ENCODE data around the gene GALNT9. TPM values are rescaled to one million over a fixed set of nuclear protein-coding genes. Genes with fewer than 3 reads are reported as not detected.
A peak's percentile ranks its signal among the peaks of the same experiment; 100 is the strongest.

Gene GALNT9
- total RNA-seq, 2 experiments from 2014 or later: not detected

DNA sequence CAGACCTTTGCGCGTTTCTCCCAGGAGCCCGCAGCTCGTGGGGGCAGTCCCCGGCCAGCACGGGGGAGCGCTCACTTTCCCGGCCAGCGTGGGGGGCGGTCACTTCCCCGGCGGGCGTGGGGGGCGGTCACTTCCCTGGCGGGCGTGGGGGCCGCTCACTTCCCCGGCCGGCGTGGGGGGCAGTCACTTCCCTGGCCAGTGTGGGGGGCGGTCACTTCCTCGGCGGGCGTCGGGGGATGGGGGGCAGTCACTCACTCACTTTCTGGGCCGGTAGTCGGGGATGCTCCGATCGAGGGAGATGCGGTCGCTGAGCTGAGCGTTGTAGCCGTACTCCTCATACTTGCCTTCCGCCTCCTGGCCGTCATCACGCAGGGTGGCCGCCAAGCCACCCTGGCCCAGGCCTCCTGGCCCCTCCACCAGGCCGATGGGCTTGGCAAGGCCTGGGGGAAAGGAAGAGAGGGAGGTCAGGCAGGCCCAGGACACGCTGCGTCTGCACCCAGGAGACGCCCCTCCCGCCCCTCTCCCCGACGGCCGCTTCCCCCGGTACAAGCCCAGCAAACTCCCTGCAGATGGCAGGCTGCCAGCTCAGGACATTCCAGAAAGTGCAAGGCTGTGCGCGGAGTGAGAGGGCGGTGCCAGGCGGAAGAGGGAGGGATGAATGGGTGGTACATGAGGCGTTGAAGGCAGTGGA is 43.3 kb downstream of the GALNT9 start:
- no peak for ATAC-seq (ENCODE audit: poor library complexity)
- Histone ChIP-seq H3K36me3 (ENCODE audit: insufficient read depth, low read length) (no peaks in the 10 kb centered on the region), H3K4me1 (ENCODE audit: insufficient read depth, low read length) (peaks cover 37% of the 10 kb centered on the region), H3K27ac (ENCODE audit: low read depth in 1 of 2, low read length in 2 of 2) (no peak overlapping the region), H3K4me3 (ENCODE audit: low read length) (no peak overlapping the region), H3K27me3 (ENCODE audit: control insufficient read depth in 1 of 2, insufficient read depth in 2 of 2, low read length in 2 of 2) (peaks cover 10 to 18% of the 10 kb centered on the region in 2 experiments), H3K9me3 (ENCODE audit: control insufficient read depth in 1 of 2, insufficient read depth in 1 of 2, low read length in 2 of 2) (peaks cover 0 to 14% of the 10 kb centered on the region in 2 experiments)
- Mint-ChIP-seq H3K9me3 (no peaks in the 10 kb centered on the region), H3K4me3 (no peak overlapping the region), H3K36me3 (ENCODE audit: low read depth) (no peaks in the 10 kb centered on the region), H3K4me1 (ENCODE audit: low read depth) (no peaks in the 10 kb centered on the region), H3K27me3 (peaks cover 34% of the 10 kb centered on the region), H3K27ac (no peak overlapping the region)
- ChIA-PET POLR2A (no interaction called here), CTCF (no interaction called here)
- intact Hi-C loops (cut with DNase I, micrococcal nuclease): no loop called here
- TF ChIP-seq CTCF (IDR thresholded peaks at IDR 0.05): no peak
- DNase-seq: peak in 1 of 14 experiments; percentile 6

GRCh38 chr12:132284827-132285741 is 44.3 kb downstream of the GALNT9 start:
- intact Hi-C loops (cut with DNase I, micrococcal nuclease): loop anchor here in 1 of 2 experiments (5.0 kb wide), 1 partner anchor 133 kb away; no protein-coding TSS in a partner anchor
- Mint-ChIP-seq H3K9me3 (no peaks in the 10 kb centered on the region), H3K4me3 (no peak overlapping the region), H3K4me1 (ENCODE audit: low read depth) (no peaks in the 10 kb centered on the region), H3K36me3 (ENCODE audit: low read depth) (no peaks in the 10 kb centered on the region), H3K27me3 (peaks cover 38% of the 10 kb centered on the region), H3K27ac (no peak overlapping the region)
- H3K4me1 ChIP-seq (ENCODE audit: insufficient read depth, low read length): peaks cover 37% of the 10 kb centered on the region
- H3K9me3 ChIP-seq (ENCODE audit: control insufficient read depth in 1 of 2, insufficient read depth in 1 of 2, low read length in 2 of 2): peaks cover 0 to 10% of the 10 kb centered on the region in 2 experiments
- no peak for ATAC-seq (ENCODE audit: poor library complexity)
- ChIA-PET POLR2A (no interaction called here), CTCF (no interaction called here)
- peaks cover 10 to 18% of the 10 kb centered on the region in 2 experiments for H3K27me3 ChIP-seq (ENCODE audit: control insufficient read depth in 1 of 2, insufficient read depth in 2 of 2, low read length in 2 of 2)
- no peak for DNase-seq
- no peak for TF ChIP-seq CTCF (IDR thresholded peaks at IDR 0.05)
- no peaks in the 10 kb centered on the region for H3K36me3 ChIP-seq (ENCODE audit: insufficient read depth, low read length)
- no peak overlapping the region for H3K27ac ChIP-seq (ENCODE audit: low read depth in 1 of 2, low read length in 2 of 2)
- no peak overlapping the region for H3K4me3 ChIP-seq (ENCODE audit: low read length)

GRCh38 chr12:132284071-132284826 is 45.1 kb downstream of the GALNT9 start:
- Histone ChIP-seq H3K27me3 (ENCODE audit: control insufficient read depth in 1 of 2, insufficient read depth in 2 of 2, low read length in 2 of 2) (peaks cover 19 to 20% of the 10 kb centered on the region in 2 experiments), H3K36me3 (ENCODE audit: insufficient read depth, low read length) (no peaks in the 10 kb centered on the region), H3K9me3 (ENCODE audit: control insufficient read depth in 1 of 2, insufficient read depth in 1 of 2, low read length in 2 of 2) (peaks cover 0 to 5% of the 10 kb centered on the region in 2 experiments), H3K27ac (ENCODE audit: low read depth in 1 of 2, low read length in 2 of 2) (no peak overlapping the region), H3K4me3 (ENCODE audit: low read length) (no peak overlapping the region), H3K4me1 (ENCODE audit: insufficient read depth, low read length) (peaks cover 37% of the 10 kb centered on the region)
- TF ChIP-seq CTCF (IDR thresholded peaks at IDR 0.05): no peak
- DNase-seq (peak in 2 of 14 experiments; percentile 8 to 22), ATAC-seq (ENCODE audit: poor library complexity) (peak; percentile 17)
- Mint-ChIP-seq H3K36me3 (ENCODE audit: low read depth) (no peaks in the 10 kb centered on the region), H3K4me1 (ENCODE audit: low read depth) (no peaks in the 10 kb centered on the region), H3K4me3 (no peak overlapping the region), H3K27me3 (peaks cover 42% of the 10 kb centered on the region), H3K27ac (no peak overlapping the region), H3K9me3 (no peaks in the 10 kb centered on the region)
- ChIA-PET CTCF (no interaction called here), POLR2A (no interaction called here)
- intact Hi-C loops (cut with DNase I, micrococcal nuclease): loop anchor here in 1 of 2 experiments (5.0 kb wide), 1 partner anchor 132 kb away; no protein-coding TSS in a partner anchor

Measured in CD4-positive, alpha-beta T cell (primary cell).